NCI-H446 treated with DMSO at 0.1 percent for 48 hours (cell line): ENCODE measurements around the gene CD36.

Source experiments
- DNase-seq: peaks from one replicate; lab custom pipeline; 2025; lab: John Stamatoyannopoulos, UW

CD36 gene

GRCh38 chr7:80637911-80638765 is at the start of gene CD36:
TSS of gene CD36 (plus strand) at chr7:80638642. CDS start at chr7:80646741, 8,099 bp downstream.
- DNase-seq: no peak

- DNase-seq: no peak
Observed at GRCh38 chr7:80589631-80590030, 48.8 kb upstream of the CD36 start.

- DNase-seq: no peak
Observed at GRCh38 chr7:80591654-80592053, 46.8 kb upstream of the CD36 start.

- no peak for DNase-seq
Observed at GRCh38 chr7:80593869-80594586, 44.4 kb upstream of the CD36 start.

- no peak for DNase-seq
Observed at GRCh38 chr7:80596933-80597517, 41.4 kb upstream of the CD36 start.

GRCh38 chr7:80597875-80598274 is 40.6 kb upstream of the CD36 start:
- DNase-seq: no peak

- DNase-seq: no peak
Observed at GRCh38 chr7:80600046-80600445, 38.4 kb upstream of the CD36 start.

GRCh38 chr7:80601999-80602398 is 36.4 kb upstream of the CD36 start:
- DNase-seq: no peak

- no peak for DNase-seq
Observed at GRCh38 chr7:80603940-80604339, 34.5 kb upstream of the CD36 start.

GRCh38 chr7:80604436-80604835 is 34.0 kb upstream of the CD36 start:
- no peak for DNase-seq

GRCh38 chr7:80607136-80607535 is 31.3 kb upstream of the CD36 start:
- no peak for DNase-seq

GRCh38 chr7:80608336-80608735 is 30.1 kb upstream of the CD36 start:
- no peak for DNase-seq

- no peak for DNase-seq
Observed at GRCh38 chr7:80609751-80610150, 28.7 kb upstream of the CD36 start.

GRCh38 chr7:80611353-80611752 is 27.1 kb upstream of the CD36 start:
- DNase-seq: no peak

GRCh38 chr7:80611779-80612178 is 26.7 kb upstream of the CD36 start:
- DNase-seq: peak; percentile 39

- DNase-seq: no peak
Observed at GRCh38 chr7:80612880-80613279, 25.6 kb upstream of the CD36 start.

- DNase-seq: no peak
Observed at GRCh38 chr7:80613519-80613918, 24.9 kb upstream of the CD36 start.

GRCh38 chr7:80614851-80615271 is 23.6 kb upstream of the CD36 start:
- DNase-seq: no peak

GRCh38 chr7:80618096-80618495 is 20.3 kb upstream of the CD36 start:
- no peak for DNase-seq

- no peak for DNase-seq
Observed at GRCh38 chr7:80619741-80620140, 18.7 kb upstream of the CD36 start.

- DNase-seq: no peak
Observed at GRCh38 chr7:80622541-80622940, 15.9 kb upstream of the CD36 start.

- no peak for DNase-seq
Observed at GRCh38 chr7:80623503-80624252, 14.8 kb upstream of the CD36 start.
